GM18517 (cell line): ENCODE results near the gene PIMREG.

Experiments
- ATAC-seq: cut with Tn5 transposase; IDR thresholded peaks from one replicate; pipeline ENCODE4 v1.9.1; 2021; ENCODE audit warnings: mild to moderate bottlenecking, moderate library complexity; ENCODE audit not compliant: unreplicated experiment

The PIMREG gene

GRCh38 chr17:6437956-6438355 lies 6.3 kb upstream of the PIMREG start:
- ATAC-seq, result no peak

GRCh38 chr17:6439951-6440350 lies 4.3 kb upstream of the PIMREG start:
- ATAC-seq, result no peak

GRCh38 chr17:6442775-6443174 lies 1.5 kb upstream of the PIMREG start:
- no peak for ATAC-seq

GRCh38 chr17:6444571-6445335 lies 498 bp downstream of the PIMREG start:
- no peak for ATAC-seq

- ATAC-seq, result no peak
These were observed 2.4 kb downstream of the PIMREG start for GRCh38 chr17:6446516-6447100.

GRCh38 chr17:6448473-6448872 lies 4.2 kb downstream of the PIMREG start:
- no peak for ATAC-seq

GRCh38 chr17:6449307-6449706 lies 5.1 kb downstream of the PIMREG start:
- ATAC-seq, result no peak

- ATAC-seq, result no peak
These were observed 6.9 kb downstream of the PIMREG start for GRCh38 chr17:6450926-6451832.

GRCh38 chr17:6452471-6453266 lies 8.4 kb downstream of the PIMREG start:
- no peak for ATAC-seq

- ATAC-seq, result no peak
These were observed 9.2 kb downstream of the PIMREG start for GRCh38 chr17:6453279-6454024.

GRCh38 chr17:6454495-6455320 lies 10.5 kb downstream of the PIMREG start:
- ATAC-seq, result no peak

- no peak for ATAC-seq
These were observed 11.1 kb downstream of the PIMREG start for GRCh38 chr17:6455321-6455705.

GRCh38 chr17:6456321-6456720 lies 12.1 kb downstream of the PIMREG start:
- no peak for ATAC-seq

GRCh38 chr17:6456914-6457687 lies 12.8 kb downstream of the PIMREG start:
- ATAC-seq, result no peak

GRCh38 chr17:6457688-6458459 lies 13.6 kb downstream of the PIMREG start:
- ATAC-seq, result no peak

- no peak for ATAC-seq
These were observed 14.2 kb downstream of the PIMREG start for GRCh38 chr17:6458460-6458950.

- no peak for ATAC-seq
These were observed 16.4 kb downstream of the PIMREG start for GRCh38 chr17:6460531-6461161.
